Smooth muscle cell (in vitro differentiated cells): ENCODE measurements around the gene RAB11FIP4. TPM values are rescaled to one million over a fixed set of nuclear protein-coding genes. Genes with fewer than 3 reads are reported as not detected.

Experiments used
- DNase-seq: peaks from one replicate; lab custom pipeline; 2025; ENCODE audit not compliant: unreplicated experiment; lab: John Stamatoyannopoulos, UW
- H2AFZ ChIP-seq: fragments of 200-600 bp; sonication (generic); 2 replicates; pipeline ENCODE4 v1.6.0; 2016; ENCODE audit warnings: antibody characterized with exemption, low read depth, mild to moderate bottlenecking
- H3F3A ChIP-seq: fragments of 200-600 bp; sonication (generic); 2 replicates; pipeline ENCODE4 v1.6.0; 2017; ENCODE audit warnings: antibody characterized with exemption, low read depth
- H3K27ac ChIP-seq: fragments of 200-600 bp; sonication (generic); 2 replicates; pipeline ENCODE4 v1.5.1; 2016; ENCODE audit warnings: low read depth, mild to moderate bottlenecking
- H3K27me3 ChIP-seq: fragments of 200-600 bp; sonication (generic); 2 replicates; pipeline ENCODE4 v1.6.1; 2016; ENCODE audit warnings: low read depth, mild to moderate bottlenecking
- H3K36me3 ChIP-seq: fragments of 200-600 bp; sonication (generic); 2 replicates; pipeline ENCODE4 v1.5.1; 2016; ENCODE audit warnings: low read depth
- H3K4me1 ChIP-seq: fragments of 200-600 bp; sonication (generic); 2 replicates; pipeline ENCODE4 v1.5.1; 2016; ENCODE audit warnings: low read depth
- H3K4me2 ChIP-seq: fragments of 200-600 bp; sonication (generic); 2 replicates; pipeline ENCODE4 v1.6.0; 2016; ENCODE audit warnings: mild to moderate bottlenecking
- H3K4me3 ChIP-seq: fragments of 200-600 bp; sonication (generic); 2 replicates; pipeline ENCODE4 v1.5.1; 2016; ENCODE audit warnings: mild to moderate bottlenecking
- H3K79me2 ChIP-seq: fragments of 200-600 bp; sonication (generic); 2 replicates; pipeline ENCODE4 v1.6.0; 2016; ENCODE audit warnings: low read depth, mild to moderate bottlenecking
- H3K9ac ChIP-seq: fragments of 200-600 bp; sonication (generic); 2 replicates; pipeline ENCODE4 v1.6.0; 2016; ENCODE audit warnings: low read depth
- H3K9me3 ChIP-seq: fragments of 200-600 bp; sonication (generic); replicated peaks from 2 replicates; pipeline ENCODE4 v1.5.1; 2016; ENCODE audit warnings: low read depth
- H4K20me1 ChIP-seq: fragments of 200-600 bp; sonication (generic); 2 replicates; pipeline ENCODE4 v1.6.0; 2016; ENCODE audit warnings: low read depth
- WGBS: methylation state at CpG from one replicate; pipeline ENCODE4 v1.1.7; 2016; ENCODE audit warnings: low lambda C conversion rate; 5-methylcytosine and 5-hydroxymethylcytosine counted together
- polyA plus RNA-seq: library from polyadenylated mRNA; unstranded; fragments of >200 nt; fragmentation: Nextera tagmentation; extraction: Ambion mirVana; gene quantifications from 2 replicates; pipeline ENCODE4 v1.2.1, GENCODE V29; 2016
- total RNA-seq: library from RNA; depleted of rRNA; stranded (reverse); fragments of >200 nt; gene quantifications from 2 replicates; pipeline ENCODE4 v1.2.3, GENCODE V29; 2014
- TF ChIP-seq, protein P1 (sequence below): fragments of 200-600 bp; sonication (generic); IDR thresholded peaks from 2 replicates; pipeline ENCODE4 v1.5.1; 2017; ENCODE audit warnings: borderline replicate concordance, mild to moderate bottlenecking, antibody characterized with exemption; ENCODE audit not compliant: insufficient read depth, poor library complexity, severe bottlenecking

Gene RAB11FIP4
- total and polyA plus RNA-seq, 2 experiments from 2014 or later = 0.42 to 2.9 TPM

DNA sequence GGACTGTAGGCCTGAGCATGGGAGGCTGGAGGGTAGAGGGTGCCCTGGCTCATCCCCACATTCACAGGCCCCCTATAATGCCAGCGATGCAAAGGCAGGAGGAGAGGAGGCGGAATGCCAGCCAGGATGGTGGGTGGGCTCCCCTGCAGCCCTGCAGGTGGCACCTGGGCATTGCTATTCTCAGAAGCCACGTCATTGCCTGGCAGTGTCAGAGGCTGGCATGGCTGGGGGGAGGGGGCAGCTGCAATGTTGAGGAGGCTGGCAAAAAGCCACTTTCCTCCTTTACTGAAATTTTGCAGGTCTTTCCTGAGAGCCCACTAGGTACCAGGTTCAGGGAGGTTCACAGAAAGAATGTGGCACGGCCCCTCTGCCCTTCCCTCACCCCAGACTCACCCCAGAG lies 36.2 kb downstream of the RAB11FIP4 start:
- no peak overlapping the region for H3K9ac ChIP-seq
- no peaks in the 10 kb centered on the region for H3K79me2 ChIP-seq
- no peaks in the 10 kb centered on the region for H3F3A ChIP-seq
- no peaks in the 10 kb centered on the region for H3K36me3 ChIP-seq
- no peak overlapping the region for H2AFZ ChIP-seq
- H3K27me3 ChIP-seq = peaks cover 5% of the 10 kb centered on the region
- H3K4me3 ChIP-seq = no peak overlapping the region
- WGBS = 96% methylated on average over 4 of the region's 4 CpGs
- TF ChIP-seq, protein P1, sequence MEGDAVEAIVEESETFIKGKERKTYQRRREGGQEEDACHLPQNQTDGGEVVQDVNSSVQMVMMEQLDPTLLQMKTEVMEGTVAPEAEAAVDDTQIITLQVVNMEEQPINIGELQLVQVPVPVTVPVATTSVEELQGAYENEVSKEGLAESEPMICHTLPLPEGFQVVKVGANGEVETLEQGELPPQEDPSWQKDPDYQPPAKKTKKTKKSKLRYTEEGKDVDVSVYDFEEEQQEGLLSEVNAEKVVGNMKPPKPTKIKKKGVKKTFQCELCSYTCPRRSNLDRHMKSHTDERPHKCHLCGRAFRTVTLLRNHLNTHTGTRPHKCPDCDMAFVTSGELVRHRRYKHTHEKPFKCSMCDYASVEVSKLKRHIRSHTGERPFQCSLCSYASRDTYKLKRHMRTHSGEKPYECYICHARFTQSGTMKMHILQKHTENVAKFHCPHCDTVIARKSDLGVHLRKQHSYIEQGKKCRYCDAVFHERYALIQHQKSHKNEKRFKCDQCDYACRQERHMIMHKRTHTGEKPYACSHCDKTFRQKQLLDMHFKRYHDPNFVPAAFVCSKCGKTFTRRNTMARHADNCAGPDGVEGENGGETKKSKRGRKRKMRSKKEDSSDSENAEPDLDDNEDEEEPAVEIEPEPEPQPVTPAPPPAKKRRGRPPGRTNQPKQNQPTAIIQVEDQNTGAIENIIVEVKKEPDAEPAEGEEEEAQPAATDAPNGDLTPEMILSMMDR = no peak
- no peak overlapping the region for H3K27ac ChIP-seq
- no peak overlapping the region for H3K4me2 ChIP-seq
- H4K20me1 ChIP-seq = no peaks in the 10 kb centered on the region
- no peaks in the 10 kb centered on the region for H3K9me3 ChIP-seq
- DNase-seq = no peak
- H3K4me1 ChIP-seq = peaks cover 10% of the 10 kb centered on the region

DNA sequence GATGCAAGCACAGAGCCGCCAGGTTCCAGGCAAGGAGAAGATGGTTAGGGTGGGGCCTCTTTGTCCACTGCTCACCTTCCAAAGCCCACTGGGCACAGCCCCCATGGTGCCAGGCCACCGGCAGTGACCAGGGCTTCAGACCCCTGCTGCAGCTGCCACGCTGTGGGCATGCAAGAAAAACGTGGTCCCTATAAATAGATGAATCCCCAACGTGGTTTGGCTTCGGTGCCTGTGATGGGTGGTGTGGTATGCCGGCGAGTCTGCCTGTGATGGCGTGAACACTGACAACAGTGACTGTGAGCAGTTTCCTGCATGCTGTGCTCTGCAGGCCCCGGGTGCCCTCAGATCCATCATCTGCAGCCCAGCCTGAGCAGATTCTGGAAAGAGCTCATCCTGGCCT lies 36.6 kb downstream of the RAB11FIP4 start:
- no peak overlapping the region for H3K27ac ChIP-seq
- TF ChIP-seq, protein P1 = no peak
- no peaks in the 10 kb centered on the region for H3K36me3 ChIP-seq
- 91% methylated on average over 10 of the region's 10 CpGs for WGBS
- H2AFZ ChIP-seq = no peak overlapping the region
- no peaks in the 10 kb centered on the region for H3F3A ChIP-seq
- no peak overlapping the region for H3K9ac ChIP-seq
- no peaks in the 10 kb centered on the region for H4K20me1 ChIP-seq
- no peak overlapping the region for H3K4me2 ChIP-seq
- no peak overlapping the region for H3K4me3 ChIP-seq
- no peaks in the 10 kb centered on the region for H3K79me2 ChIP-seq
- H3K27me3 ChIP-seq = peaks cover 5% of the 10 kb centered on the region
- no peak for DNase-seq
- H3K4me1 ChIP-seq = peaks cover 10% of the 10 kb centered on the region
- H3K9me3 ChIP-seq = no peaks in the 10 kb centered on the region

DNA sequence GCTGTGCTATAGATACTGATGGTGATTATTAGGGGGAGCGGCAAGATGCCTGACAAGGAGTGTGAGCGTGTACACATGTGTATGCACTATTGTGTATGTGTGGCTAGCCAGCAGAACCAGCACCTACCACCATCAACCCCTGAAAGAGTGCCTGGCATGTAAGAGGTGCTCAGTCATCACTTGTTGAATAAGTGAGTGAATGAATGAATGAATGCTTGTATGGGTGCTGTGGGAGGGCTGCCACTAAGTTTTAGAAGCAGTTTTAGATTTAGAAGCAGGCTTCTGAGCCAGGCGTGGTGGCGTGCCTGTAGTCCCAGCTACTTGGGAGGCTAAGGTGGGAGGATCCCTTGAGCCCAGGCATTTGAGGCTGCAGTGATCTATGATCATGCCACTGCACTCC lies 37.0 kb downstream of the RAB11FIP4 start:
- TF ChIP-seq, protein P1 = no peak

DNA sequence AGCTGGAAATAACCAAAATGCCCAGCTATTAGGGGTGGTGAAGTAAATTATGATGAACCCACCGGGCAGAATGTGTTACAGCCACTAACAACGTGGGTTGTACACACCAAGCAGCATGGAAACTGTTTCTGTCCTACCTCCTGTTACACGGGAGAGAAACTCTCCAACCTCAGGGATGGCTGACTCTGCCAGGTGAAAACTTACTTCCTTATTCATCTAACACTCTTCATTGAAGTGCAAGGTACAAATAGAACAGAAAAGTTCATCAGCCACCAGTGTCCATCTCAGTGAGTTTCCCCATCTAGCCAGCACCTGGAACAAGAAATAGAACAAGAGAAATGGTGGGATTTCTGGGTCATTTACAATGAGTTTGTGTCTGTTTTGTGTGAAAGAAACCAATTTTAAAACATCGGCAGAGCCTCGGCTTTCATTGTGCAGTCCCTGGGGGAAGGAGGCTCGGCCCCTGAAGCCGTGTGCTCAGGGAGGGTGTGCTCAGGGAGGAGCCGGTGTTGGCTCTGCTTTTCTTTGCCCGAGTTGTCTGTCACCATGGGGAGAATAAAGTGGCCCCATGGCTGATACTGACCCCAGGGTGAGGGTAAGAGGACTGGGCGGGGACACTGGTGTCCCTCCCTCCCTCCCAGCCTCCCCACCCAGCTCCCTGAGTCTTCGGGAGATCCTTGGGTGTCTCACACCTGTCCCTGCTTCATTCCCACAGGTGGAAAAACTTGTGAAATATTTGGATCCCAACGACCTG lies 39.8 kb downstream of the RAB11FIP4 start:
- WGBS = 77% methylated on average over 12 of the region's 12 CpGs
- Histone ChIP-seq H3K27me3 (peaks cover 5% of the 10 kb centered on the region), H4K20me1 (no peaks in the 10 kb centered on the region), H3K4me3 (no peak overlapping the region), H3K4me1 (no peaks in the 10 kb centered on the region), H3K36me3 (no peaks in the 10 kb centered on the region), H3K9ac (no peak overlapping the region), H3K4me2 (no peak overlapping the region), H3K79me2 (no peaks in the 10 kb centered on the region), H3K9me3 (no peaks in the 10 kb centered on the region), H2AFZ (no peak overlapping the region), H3K27ac (no peak overlapping the region), H3F3A (no peaks in the 10 kb centered on the region)
- TF ChIP-seq, protein P1 = no peak
- no peak for DNase-seq

More for the DNA sequence above, 37.0 kb downstream of the RAB11FIP4 start:
- Histone ChIP-seq H3K27me3 (peaks cover 5% of the 10 kb centered on the region), H4K20me1 (no peaks in the 10 kb centered on the region), H3K4me2 (no peak overlapping the region), H3K79me2 (no peaks in the 10 kb centered on the region), H3K4me1 (peaks cover 10% of the 10 kb centered on the region), H3F3A (no peaks in the 10 kb centered on the region), H2AFZ (no peak overlapping the region), H3K36me3 (no peaks in the 10 kb centered on the region), H3K9me3 (no peaks in the 10 kb centered on the region), H3K9ac (no peak overlapping the region), H3K4me3 (no peak overlapping the region), H3K27ac (no peak overlapping the region)
- no peak for DNase-seq
- WGBS = 97% methylated on average over 4 of the region's 4 CpGs
